ENCODE data around the gene SPRY4. TPM values are rescaled to one million over a fixed set of nuclear protein-coding genes. Genes with fewer than 3 reads are reported as not detected.

SPRY4 gene
- total RNA-seq, 2 donors from 2014 or later, result 70.2 to 164 TPM

- H3K4me1 ChIP-seq (ENCODE audit: control insufficient read depth, insufficient read depth, low read length), result peaks cover 8% of the 10 kb centered on the region
- H3K27ac ChIP-seq (ENCODE audit: low read depth, low read length), result no peak overlapping the region
- H3K27ac Mint-ChIP-seq, result no peak overlapping the region
- no peak for DNase-seq
- H3K36me3 Mint-ChIP-seq (ENCODE audit: low read depth), result peaks cover 94% of the 10 kb centered on the region
- no peaks in the 10 kb centered on the region for H3K9me3 ChIP-seq (ENCODE audit: control insufficient read depth, low read length)
- H3K4me3 Mint-ChIP-seq, result no peak overlapping the region
- H3K9ac ChIP-seq (ENCODE audit: extremely low read depth, low read length, poor library complexity, severe bottlenecking), result no peak overlapping the region
- H3K9me3 Mint-ChIP-seq, result no peaks in the 10 kb centered on the region
- no peaks in the 10 kb centered on the region for H3K27me3 Mint-ChIP-seq (ENCODE audit: insufficient read depth)
- 95 to 99% methylated on average over 10 to 18 of the region's 18 CpGs for WGBS, 2 experiments (ENCODE audit: insufficient coverage in 1 of 2, insufficient read length in 1 of 2)
- TF ChIP-seq, protein P1, sequence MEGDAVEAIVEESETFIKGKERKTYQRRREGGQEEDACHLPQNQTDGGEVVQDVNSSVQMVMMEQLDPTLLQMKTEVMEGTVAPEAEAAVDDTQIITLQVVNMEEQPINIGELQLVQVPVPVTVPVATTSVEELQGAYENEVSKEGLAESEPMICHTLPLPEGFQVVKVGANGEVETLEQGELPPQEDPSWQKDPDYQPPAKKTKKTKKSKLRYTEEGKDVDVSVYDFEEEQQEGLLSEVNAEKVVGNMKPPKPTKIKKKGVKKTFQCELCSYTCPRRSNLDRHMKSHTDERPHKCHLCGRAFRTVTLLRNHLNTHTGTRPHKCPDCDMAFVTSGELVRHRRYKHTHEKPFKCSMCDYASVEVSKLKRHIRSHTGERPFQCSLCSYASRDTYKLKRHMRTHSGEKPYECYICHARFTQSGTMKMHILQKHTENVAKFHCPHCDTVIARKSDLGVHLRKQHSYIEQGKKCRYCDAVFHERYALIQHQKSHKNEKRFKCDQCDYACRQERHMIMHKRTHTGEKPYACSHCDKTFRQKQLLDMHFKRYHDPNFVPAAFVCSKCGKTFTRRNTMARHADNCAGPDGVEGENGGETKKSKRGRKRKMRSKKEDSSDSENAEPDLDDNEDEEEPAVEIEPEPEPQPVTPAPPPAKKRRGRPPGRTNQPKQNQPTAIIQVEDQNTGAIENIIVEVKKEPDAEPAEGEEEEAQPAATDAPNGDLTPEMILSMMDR (conservative IDR thresholded peaks at IDR 0.05), result no peak
- H3K4me1 Mint-ChIP-seq, result peaks cover 73% of the 10 kb centered on the region
- H3K4me3 ChIP-seq (ENCODE audit: low read length), result no peak overlapping the region
- peaks cover 94% of the 10 kb centered on the region for H3K36me3 ChIP-seq (ENCODE audit: control insufficient read depth, insufficient read depth, low read length)
- no peaks in the 10 kb centered on the region for H3K27me3 ChIP-seq (ENCODE audit: control insufficient read depth, insufficient read depth, low read length, poor library complexity, severe bottlenecking)
These were observed 10.2 kb downstream of the SPRY4 start for GRCh38 chr5:142314606-142315005.

DNA sequence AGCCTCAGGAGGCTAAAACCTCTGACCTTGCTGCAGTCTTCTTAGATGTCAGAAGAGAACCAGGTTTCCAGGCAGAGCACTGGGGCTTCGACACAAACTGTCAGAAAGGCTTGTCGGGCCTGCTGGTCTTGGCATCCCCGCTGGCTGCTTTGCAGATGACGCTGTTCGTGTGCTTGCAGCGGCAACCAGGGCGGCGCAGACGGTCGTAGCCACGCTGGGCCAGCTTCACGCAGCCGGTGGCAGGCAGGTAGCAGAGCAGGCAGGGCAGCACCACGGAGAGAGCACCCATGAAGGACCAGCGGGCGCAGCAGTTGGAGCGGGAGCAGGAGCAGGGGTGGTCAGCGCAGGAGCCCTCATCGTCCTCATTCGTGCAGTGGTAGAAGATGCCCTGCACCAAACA, 10.7 kb downstream of the SPRY4 start:
- Histone ChIP-seq H3K27me3 (ENCODE audit: control insufficient read depth, insufficient read depth, low read length, poor library complexity, severe bottlenecking) (no peaks in the 10 kb centered on the region), H3K4me1 (ENCODE audit: control insufficient read depth, insufficient read depth, low read length) (peaks cover 8% of the 10 kb centered on the region), H3K36me3 (ENCODE audit: control insufficient read depth, insufficient read depth, low read length) (peaks cover 94% of the 10 kb centered on the region), H3K9me3 (ENCODE audit: control insufficient read depth, low read length) (no peaks in the 10 kb centered on the region), H3K9ac (ENCODE audit: extremely low read depth, low read length, poor library complexity, severe bottlenecking) (no peak overlapping the region), H3K27ac (ENCODE audit: low read depth, low read length) (no peak overlapping the region), H3K4me3 (ENCODE audit: low read length) (no peak overlapping the region)
- Mint-ChIP-seq H3K36me3 (ENCODE audit: low read depth) (peaks cover 94% of the 10 kb centered on the region), H3K4me1 (peaks cover 68% of the 10 kb centered on the region), H3K4me3 (no peak overlapping the region), H3K9me3 (no peaks in the 10 kb centered on the region), H3K27me3 (ENCODE audit: insufficient read depth) (no peaks in the 10 kb centered on the region), H3K27ac (no peak overlapping the region)
- 83 to 92% methylated on average over 11 to 20 of the region's 20 CpGs for WGBS, 2 experiments (ENCODE audit: insufficient coverage in 1 of 2, insufficient read length in 1 of 2)
- TF ChIP-seq, protein P1 (conservative IDR thresholded peaks at IDR 0.05), result no peak
- peak; percentile 59 for DNase-seq

DNA sequence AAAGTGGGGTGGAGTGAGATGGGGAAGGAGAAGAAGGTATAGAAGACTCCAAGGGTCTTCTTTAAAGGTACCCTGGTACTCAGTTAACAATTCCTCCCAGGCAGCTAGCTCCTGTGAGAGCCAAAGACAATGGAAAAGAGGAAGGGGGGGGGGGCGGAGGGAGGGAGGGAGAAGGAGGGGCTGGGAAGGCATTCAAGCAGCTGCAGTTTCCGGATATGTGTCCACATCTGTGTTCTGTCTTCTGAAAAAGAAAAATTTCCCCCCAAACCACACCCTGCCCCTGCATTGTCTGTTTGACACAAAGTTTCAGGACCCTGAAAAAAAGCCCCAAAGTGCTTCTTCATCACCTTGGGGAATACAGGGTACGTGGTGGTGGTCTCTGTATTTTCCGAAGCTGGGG, 11.1 kb downstream of the SPRY4 start:
- Histone ChIP-seq H3K27ac (ENCODE audit: low read depth, low read length) (no peak overlapping the region), H3K4me3 (ENCODE audit: low read length) (no peak overlapping the region), H3K4me1 (ENCODE audit: control insufficient read depth, insufficient read depth, low read length) (peaks cover 5% of the 10 kb centered on the region), H3K36me3 (ENCODE audit: control insufficient read depth, insufficient read depth, low read length) (peaks cover 90% of the 10 kb centered on the region), H3K9me3 (ENCODE audit: control insufficient read depth, low read length) (no peaks in the 10 kb centered on the region), H3K27me3 (ENCODE audit: control insufficient read depth, insufficient read depth, low read length, poor library complexity, severe bottlenecking) (no peaks in the 10 kb centered on the region), H3K9ac (ENCODE audit: extremely low read depth, low read length, poor library complexity, severe bottlenecking) (no peak overlapping the region)
- DNase-seq, result no peak
- Mint-ChIP-seq H3K4me1 (peaks cover 65% of the 10 kb centered on the region), H3K27ac (no peak overlapping the region), H3K36me3 (ENCODE audit: low read depth) (peaks cover 92% of the 10 kb centered on the region), H3K4me3 (no peak overlapping the region), H3K9me3 (no peaks in the 10 kb centered on the region), H3K27me3 (ENCODE audit: insufficient read depth) (no peaks in the 10 kb centered on the region)
- WGBS, 2 experiments (ENCODE audit: insufficient coverage in 1 of 2, insufficient read length in 1 of 2), result 70% methylated on average over 3 of the region's 4 CpGs; no CpG with 5 or more reads in 1 of the 2 experiments
- TF ChIP-seq, protein P1 (conservative IDR thresholded peaks at IDR 0.05), result no peak
